ENCODE data around the gene KCNB1.
A peak's percentile ranks its signal among the peaks of the same experiment; 100 is the strongest.

Gene KCNB1

GRCh38 chr20:49510562-49511122 is 28.2 kb upstream of the KCNB1 start:
- peak; percentile 25 for DNase-seq (ENCODE audit: low read depth)
- no peak for TF ChIP-seq POLR2A (IDR thresholded peaks at IDR 0.05; ENCODE audit: extremely low read depth, insufficient read length)
- TF ChIP-seq CTCF (IDR thresholded peaks at IDR 0.05; ENCODE audit: low read depth, low read length), result no peak
- TF ChIP-seq MAX (IDR thresholded peaks at IDR 0.05; ENCODE audit: low read depth, low read length), result no peak
- TF ChIP-seq MYC (IDR thresholded peaks at IDR 0.05; ENCODE audit: low read depth, low read length), result no peak
- no peak overlapping the region for H3K4me3 ChIP-seq (ENCODE audit: low read depth, low read length)

- TF ChIP-seq MAX (IDR thresholded peaks at IDR 0.05; ENCODE audit: low read depth, low read length) (0 out of 2 replicates have a peak, but pooled peaks have one; percentile 14), CTCF (IDR thresholded peaks at IDR 0.05; ENCODE audit: low read depth, low read length) (peak; percentile 39), MYC (IDR thresholded peaks at IDR 0.05; ENCODE audit: low read depth, low read length) (no peak), POLR2A (IDR thresholded peaks at IDR 0.05; ENCODE audit: extremely low read depth, insufficient read length) (no peak)
- no peak overlapping the region for H3K4me3 ChIP-seq (ENCODE audit: low read depth, low read length)
- DNase-seq (ENCODE audit: low read depth), result peak; percentile 64
Observed at GRCh38 chr20:49508435-49509199, 26.1 kb upstream of the KCNB1 start.

GRCh38 chr20:49507741-49508434 is 25.4 kb upstream of the KCNB1 start:
- H3K4me3 ChIP-seq (ENCODE audit: low read depth, low read length), result no peak overlapping the region
- DNase-seq (ENCODE audit: low read depth), result no peak
- TF ChIP-seq POLR2A (IDR thresholded peaks at IDR 0.05; ENCODE audit: extremely low read depth, insufficient read length) (no peak), MAX (IDR thresholded peaks at IDR 0.05; ENCODE audit: low read depth, low read length) (no peak), CTCF (IDR thresholded peaks at IDR 0.05; ENCODE audit: low read depth, low read length) (no peak), MYC (IDR thresholded peaks at IDR 0.05; ENCODE audit: low read depth, low read length) (no peak)

- no peak overlapping the region for H3K4me3 ChIP-seq (ENCODE audit: low read depth, low read length)
- TF ChIP-seq MYC (IDR thresholded peaks at IDR 0.05; ENCODE audit: low read depth, low read length) (no peak), MAX (IDR thresholded peaks at IDR 0.05; ENCODE audit: low read depth, low read length) (no peak), CTCF (IDR thresholded peaks at IDR 0.05; ENCODE audit: low read depth, low read length) (no peak), POLR2A (IDR thresholded peaks at IDR 0.05; ENCODE audit: extremely low read depth, insufficient read length) (no peak)
- peak; percentile 20 for DNase-seq (ENCODE audit: low read depth)
Observed at GRCh38 chr20:49505518-49505917, 23.1 kb upstream of the KCNB1 start.

- TF ChIP-seq CTCF (IDR thresholded peaks at IDR 0.05; ENCODE audit: low read depth, low read length), result no peak
- no peak for TF ChIP-seq MYC (IDR thresholded peaks at IDR 0.05; ENCODE audit: low read depth, low read length)
- no peak for TF ChIP-seq MAX (IDR thresholded peaks at IDR 0.05; ENCODE audit: low read depth, low read length)
- TF ChIP-seq POLR2A (IDR thresholded peaks at IDR 0.05; ENCODE audit: extremely low read depth, insufficient read length), result no peak
- DNase-seq (ENCODE audit: low read depth), result no peak
- no peak overlapping the region for H3K4me3 ChIP-seq (ENCODE audit: low read depth, low read length)
Observed at GRCh38 chr20:49503176-49503575, 20.7 kb upstream of the KCNB1 start.

All from NB4 (cell line).